ENCODE data around the gene WARS2. TPM values are rescaled to one million over a fixed set of nuclear protein-coding genes. Genes with fewer than 3 reads are reported as not detected.
"Not testable (repeated sequence)": the region's sequence is repeated elsewhere in the genome, so short reads cannot be mapped to it uniquely, and the experiment has no call there.

Gene WARS2
- total RNA-seq, 1 donor from 2014 or later, result 8.9 TPM

DNA sequence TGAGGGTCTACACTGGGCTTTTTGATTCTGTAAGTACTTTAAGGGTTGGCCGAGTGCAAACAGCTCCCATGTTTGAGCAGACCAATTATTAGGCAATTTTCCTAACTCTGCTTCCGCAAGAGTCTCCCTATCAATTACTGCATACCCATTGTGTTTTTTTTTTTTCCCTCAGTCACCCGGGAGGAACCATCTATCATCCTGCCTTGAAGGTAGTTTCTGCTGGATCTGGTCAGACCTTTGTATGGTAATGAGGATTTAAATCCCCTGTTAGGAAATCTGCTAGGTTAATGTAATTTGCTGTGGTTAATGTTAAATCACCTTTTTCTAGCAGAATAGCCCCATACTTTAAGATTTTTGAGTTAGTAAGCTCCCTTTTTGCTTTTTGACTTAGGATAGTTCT lies 40.8 kb upstream of the WARS2 start:
- ATAC-seq, result no peak

DNA sequence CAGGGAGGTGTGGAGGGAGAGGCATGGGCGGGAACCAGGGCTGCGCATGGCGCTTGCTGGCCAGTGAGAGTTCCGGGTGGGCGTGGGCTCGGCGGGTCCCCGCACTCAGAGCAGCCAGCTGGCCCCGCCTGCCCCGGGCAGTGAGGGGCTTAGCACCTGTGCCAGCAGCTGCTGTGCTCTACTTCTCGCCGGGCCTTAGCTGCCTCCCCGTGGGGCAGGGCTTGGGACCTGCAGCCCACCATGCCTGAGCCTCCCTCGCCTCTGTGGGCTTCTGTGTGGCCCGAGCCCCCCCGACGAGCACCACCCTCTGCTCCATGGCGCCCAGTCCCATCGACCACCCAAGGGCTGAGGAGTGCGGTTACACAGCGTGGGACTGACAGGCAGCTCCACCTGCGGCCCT lies 38.6 kb upstream of the WARS2 start:
- intact Hi-C loops (cut with DNase I), result no loop called here
- no peak for ATAC-seq
- H3K4me1 ChIP-seq, result no peaks in the 10 kb centered on the region
- H3K9me3 ChIP-seq, result no peaks in the 10 kb centered on the region
- H3K27ac ChIP-seq, result no peak overlapping the region
- H3K4me3 ChIP-seq, result no peak overlapping the region
- TF ChIP-seq, protein P1, sequence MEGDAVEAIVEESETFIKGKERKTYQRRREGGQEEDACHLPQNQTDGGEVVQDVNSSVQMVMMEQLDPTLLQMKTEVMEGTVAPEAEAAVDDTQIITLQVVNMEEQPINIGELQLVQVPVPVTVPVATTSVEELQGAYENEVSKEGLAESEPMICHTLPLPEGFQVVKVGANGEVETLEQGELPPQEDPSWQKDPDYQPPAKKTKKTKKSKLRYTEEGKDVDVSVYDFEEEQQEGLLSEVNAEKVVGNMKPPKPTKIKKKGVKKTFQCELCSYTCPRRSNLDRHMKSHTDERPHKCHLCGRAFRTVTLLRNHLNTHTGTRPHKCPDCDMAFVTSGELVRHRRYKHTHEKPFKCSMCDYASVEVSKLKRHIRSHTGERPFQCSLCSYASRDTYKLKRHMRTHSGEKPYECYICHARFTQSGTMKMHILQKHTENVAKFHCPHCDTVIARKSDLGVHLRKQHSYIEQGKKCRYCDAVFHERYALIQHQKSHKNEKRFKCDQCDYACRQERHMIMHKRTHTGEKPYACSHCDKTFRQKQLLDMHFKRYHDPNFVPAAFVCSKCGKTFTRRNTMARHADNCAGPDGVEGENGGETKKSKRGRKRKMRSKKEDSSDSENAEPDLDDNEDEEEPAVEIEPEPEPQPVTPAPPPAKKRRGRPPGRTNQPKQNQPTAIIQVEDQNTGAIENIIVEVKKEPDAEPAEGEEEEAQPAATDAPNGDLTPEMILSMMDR (IDR thresholded peaks at IDR 0.05), result no peak
- no peaks in the 10 kb centered on the region for H3K27me3 ChIP-seq (ENCODE audit: low read depth)
- DNase-seq, result no peak
- no peaks in the 10 kb centered on the region for H3K36me3 ChIP-seq

More for the DNA sequence above, 40.8 kb upstream of the WARS2 start:
- H3K27me3 ChIP-seq (ENCODE audit: low read depth), result no peaks in the 10 kb centered on the region
- no peak for DNase-seq
- H3K27ac ChIP-seq, result no peak overlapping the region
- intact Hi-C loops (cut with DNase I), result no loop called here
- no peak overlapping the region for H3K4me3 ChIP-seq
- TF ChIP-seq, protein P1 (IDR thresholded peaks at IDR 0.05), result no peak
- no peaks in the 10 kb centered on the region for H3K36me3 ChIP-seq
- no peaks in the 10 kb centered on the region for H3K4me1 ChIP-seq
- H3K9me3 ChIP-seq, result no peaks in the 10 kb centered on the region

DNA sequence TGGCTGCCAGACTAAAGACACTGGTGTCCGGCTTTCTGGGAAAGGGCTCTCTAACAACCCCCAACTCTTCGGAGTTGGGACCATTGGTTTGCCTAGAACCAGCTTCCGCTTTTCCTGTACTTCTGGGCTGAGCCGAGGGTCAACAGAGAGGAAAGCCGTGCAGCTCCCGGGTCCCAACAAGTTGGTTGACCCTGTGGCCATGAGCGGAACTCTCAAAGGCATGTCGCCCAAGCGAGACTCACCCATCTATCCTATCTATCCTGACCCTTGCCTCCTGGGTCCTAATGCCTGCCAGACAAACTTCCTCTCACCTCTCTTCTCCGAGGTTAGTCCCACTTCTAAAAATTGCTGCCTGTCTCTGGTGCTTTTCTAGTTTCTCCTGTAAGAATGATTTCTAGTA lies 32.5 kb upstream of the WARS2 start:
- H3K36me3 ChIP-seq; H3K4me1 ChIP-seq; intact Hi-C loops (cut with DNase I); ATAC-seq; H3K27ac ChIP-seq; H3K27me3 ChIP-seq (ENCODE audit: low read depth); DNase-seq; H3K9me3 ChIP-seq; H3K4me3 ChIP-seq: not testable (repeated sequence)

DNA sequence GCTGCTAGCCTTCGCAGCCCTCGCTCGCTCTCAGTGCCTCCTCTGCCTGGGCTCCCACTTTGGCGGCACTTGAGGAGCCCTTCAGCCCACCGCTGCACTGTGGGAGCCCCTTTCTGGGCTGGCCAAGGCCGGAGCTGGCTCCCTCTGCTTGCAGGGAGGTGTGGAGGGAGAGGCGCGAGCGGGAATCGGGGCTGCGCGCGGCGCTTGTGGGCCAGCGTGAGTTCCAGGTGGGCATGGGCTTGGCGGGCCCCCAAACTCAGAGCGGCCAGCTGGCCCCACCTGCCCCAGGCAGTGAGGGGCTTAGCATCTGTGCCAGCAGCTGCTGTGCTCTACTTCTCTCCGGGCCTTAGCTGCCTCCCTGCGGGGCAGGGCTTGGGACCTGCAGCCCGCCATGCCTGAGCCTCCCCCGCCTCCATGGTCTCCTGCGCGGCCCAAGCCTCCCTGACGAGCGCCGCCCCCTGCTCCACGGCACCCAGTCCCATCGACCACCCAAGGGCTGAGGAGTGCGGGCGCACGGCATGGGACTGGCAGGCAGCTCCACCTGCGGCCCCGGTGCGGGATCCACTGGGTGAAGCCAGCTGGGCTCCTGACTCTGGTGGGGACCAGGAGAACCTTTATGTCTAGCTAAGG lies 31.0 kb upstream of the WARS2 start:
- H3K36me3 ChIP-seq; H3K27ac ChIP-seq; H3K4me1 ChIP-seq; ATAC-seq; H3K9me3 ChIP-seq; DNase-seq; intact Hi-C loops (cut with DNase I); H3K27me3 ChIP-seq (ENCODE audit: low read depth); H3K4me3 ChIP-seq: not testable (repeated sequence)

DNA sequence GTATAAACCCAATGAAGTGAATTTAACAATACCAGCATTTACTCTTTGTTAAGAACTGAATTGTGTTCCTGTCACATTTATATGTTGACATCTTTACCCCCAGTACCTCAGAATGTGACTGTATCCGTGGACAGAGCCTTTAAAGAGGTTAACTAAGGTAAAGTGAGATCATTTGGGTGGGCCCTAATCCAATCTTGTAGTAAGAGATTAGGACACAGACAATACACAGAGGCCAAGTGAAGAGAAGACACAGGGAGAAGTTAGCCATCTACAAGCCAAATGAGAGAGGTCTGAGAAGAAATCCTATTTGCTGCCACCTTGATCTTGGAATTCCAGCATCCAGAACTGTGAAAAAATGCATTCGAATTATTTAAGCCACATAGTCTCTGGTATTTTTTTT lies 22.9 kb upstream of the WARS2 start:
- H3K36me3 ChIP-seq, result peaks cover 28% of the 10 kb centered on the region
- no peak overlapping the region for H3K4me3 ChIP-seq
- H3K4me1 ChIP-seq, result peaks cover 12% of the 10 kb centered on the region
- TF ChIP-seq, protein P1 (IDR thresholded peaks at IDR 0.05), result no peak
- intact Hi-C loops (cut with DNase I), result no loop called here
- no peak overlapping the region for H3K27ac ChIP-seq
- no peaks in the 10 kb centered on the region for H3K9me3 ChIP-seq
- H3K27me3 ChIP-seq (ENCODE audit: low read depth), result no peaks in the 10 kb centered on the region
- no peak for DNase-seq
- no peak for ATAC-seq

DNA sequence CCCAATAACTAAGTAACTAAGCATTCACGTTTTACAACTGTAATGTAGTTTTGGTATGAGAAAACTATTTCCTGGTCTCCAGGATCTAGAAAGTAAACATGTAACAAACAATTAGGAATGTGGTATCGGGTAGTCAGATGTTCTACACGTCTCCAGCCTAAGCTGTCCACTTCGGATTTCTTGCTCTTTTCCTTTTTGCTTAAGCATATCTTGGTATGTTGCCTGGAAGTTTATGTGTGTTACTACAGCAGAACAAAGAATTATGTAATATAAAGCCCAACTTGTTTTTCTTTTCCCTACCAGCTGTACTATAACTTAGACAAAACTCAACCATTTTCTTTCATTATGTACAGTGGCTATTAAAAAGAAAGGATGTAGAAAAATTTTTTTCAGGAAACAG lies 20.4 kb upstream of the WARS2 start:
- TF ChIP-seq, protein P1 (IDR thresholded peaks at IDR 0.05), result no peak
- Histone ChIP-seq H3K36me3 (peaks cover 46% of the 10 kb centered on the region), H3K27ac (peak overlapping the region; percentile 42)

More for the DNA sequence above, 20.4 kb upstream of the WARS2 start:
- Histone ChIP-seq H3K4me3 (no peak overlapping the region), H3K27me3 (ENCODE audit: low read depth) (no peaks in the 10 kb centered on the region), H3K4me1 (peaks cover 12% of the 10 kb centered on the region), H3K9me3 (no peaks in the 10 kb centered on the region)
- DNase-seq (no peak), ATAC-seq (peak in 1 of 2 donors; percentile 40)
- intact Hi-C loops (cut with DNase I), result no loop called here

All from lower lobe of right lung (tissue), 2 donors.